DMS53 (cell line): ENCODE results near the gene KCNJ5.

ENCODE experiments used
- DNase-seq: peaks from one replicate; lab custom pipeline; 2025; lab: John Stamatoyannopoulos, UW

Gene KCNJ5

GRCh38 chr11:128890543-128891368 is at the start of gene KCNJ5:
KCNJ5 (plus strand) TSS chr11:128891356; CDS start chr11:128911274, 19,918 bp downstream.
- DNase-seq: peak; percentile 75

- DNase-seq: peak; percentile 78
Measured at GRCh38 chr11:128841461-128842072, 49.6 kb upstream of the KCNJ5 start.

GRCh38 chr11:128843198-128843785 is 47.9 kb upstream of the KCNJ5 start:
- peak; percentile 42 for DNase-seq

- DNase-seq: no peak
Measured at GRCh38 chr11:128845334-128845780, 45.8 kb upstream of the KCNJ5 start.

- no peak for DNase-seq
Measured at GRCh38 chr11:128846985-128847384, 44.2 kb upstream of the KCNJ5 start.

GRCh38 chr11:128848815-128849455 is 42.2 kb upstream of the KCNJ5 start:
- peak; percentile 79 for DNase-seq

DNA sequence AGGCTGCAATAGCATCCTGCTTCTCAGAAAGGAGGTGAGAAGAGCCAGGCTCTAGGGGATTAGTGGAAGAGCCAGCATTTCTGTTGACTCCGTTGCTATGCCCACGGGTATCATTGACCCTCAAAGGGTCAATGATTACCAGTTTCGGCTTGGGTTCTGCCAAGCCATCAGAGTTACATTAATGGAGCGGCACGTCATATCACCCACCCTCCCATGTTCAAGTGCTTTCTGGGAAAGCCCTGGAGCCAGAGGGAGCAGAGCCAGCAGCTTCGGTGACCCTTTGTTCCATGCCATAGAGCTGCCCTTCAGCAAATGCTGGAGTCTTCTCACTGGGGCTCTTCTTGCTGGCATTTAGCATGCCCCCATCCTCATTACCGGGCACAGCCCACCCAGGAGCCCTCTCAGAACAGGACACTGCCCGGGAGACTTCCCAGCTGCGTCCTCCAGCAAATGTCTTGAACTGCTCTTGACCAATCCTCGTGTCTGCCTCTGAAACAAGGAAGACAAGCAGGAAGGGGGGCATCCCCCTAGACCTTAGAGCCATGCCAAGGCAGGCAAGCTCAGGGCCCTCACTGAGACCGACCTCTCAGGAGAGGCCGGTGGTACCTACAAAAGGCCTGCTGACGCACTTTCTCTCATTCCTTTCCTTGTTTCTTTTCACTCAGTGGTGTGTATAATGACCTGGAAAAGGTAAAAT is 38.7 kb upstream of the KCNJ5 start:
- peak; percentile 9 for DNase-seq

GRCh38 chr11:128853559-128853958 is 37.6 kb upstream of the KCNJ5 start:
- no peak for DNase-seq

DNA sequence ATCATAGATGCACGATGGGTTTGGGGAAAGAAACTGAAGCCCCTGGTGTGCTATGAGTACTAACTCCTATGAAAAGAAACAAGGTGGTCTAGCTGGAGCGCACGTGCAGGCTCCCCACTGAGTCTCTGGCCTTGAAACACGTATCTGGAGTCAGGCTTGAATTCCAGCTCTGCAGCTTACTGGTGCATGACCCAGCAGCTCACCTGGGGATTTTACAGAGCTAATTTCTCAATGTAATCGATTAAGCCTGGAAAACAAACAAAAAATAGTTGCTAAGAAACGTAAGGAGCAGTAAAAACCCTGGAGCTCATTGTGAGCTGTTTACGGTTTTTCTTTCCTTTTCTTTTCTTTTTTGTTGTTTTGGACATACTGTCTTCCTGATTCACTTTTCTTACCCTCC is 36.3 kb upstream of the KCNJ5 start:
- DNase-seq: no peak

DNA sequence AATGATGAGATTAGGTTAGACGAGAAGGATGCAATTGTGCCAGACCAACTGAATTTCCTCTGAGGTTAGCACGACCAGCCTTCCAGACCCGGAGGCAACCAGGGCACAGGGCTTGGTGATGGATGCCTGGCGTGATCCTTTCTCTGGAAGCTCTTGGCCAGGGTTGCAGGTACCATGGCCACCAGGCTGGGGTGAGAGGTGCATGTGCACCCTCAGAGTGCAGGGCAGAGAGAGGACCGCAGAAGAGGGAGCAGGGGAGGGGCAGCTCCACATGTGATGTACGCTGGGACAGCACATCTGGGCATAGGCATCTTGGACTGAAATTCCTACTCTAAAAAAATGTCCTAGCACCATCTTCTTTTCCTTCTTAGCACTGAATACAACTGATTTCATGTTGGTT is 34.9 kb upstream of the KCNJ5 start:
- DNase-seq: no peak

DNA sequence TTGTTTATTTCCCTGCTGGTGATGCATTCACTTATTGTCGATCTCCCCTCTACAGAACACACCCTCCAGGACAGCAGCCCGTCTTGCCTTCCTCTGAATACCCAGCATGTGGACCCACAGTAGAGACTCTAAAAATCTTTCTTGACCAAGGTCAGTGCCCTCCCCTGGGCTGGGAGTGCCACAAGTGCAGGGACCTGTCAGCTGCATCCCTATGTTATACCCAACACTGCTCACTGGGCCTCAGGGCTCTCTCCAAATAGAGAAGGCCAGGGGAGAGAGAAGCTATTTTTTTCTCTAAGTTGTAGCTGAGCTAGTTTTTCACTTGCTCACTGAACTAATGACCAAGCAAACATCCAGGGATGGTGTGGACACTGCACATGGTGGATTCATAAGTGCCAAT is 33.8 kb upstream of the KCNJ5 start:
- peak; percentile 15 for DNase-seq

DNA sequence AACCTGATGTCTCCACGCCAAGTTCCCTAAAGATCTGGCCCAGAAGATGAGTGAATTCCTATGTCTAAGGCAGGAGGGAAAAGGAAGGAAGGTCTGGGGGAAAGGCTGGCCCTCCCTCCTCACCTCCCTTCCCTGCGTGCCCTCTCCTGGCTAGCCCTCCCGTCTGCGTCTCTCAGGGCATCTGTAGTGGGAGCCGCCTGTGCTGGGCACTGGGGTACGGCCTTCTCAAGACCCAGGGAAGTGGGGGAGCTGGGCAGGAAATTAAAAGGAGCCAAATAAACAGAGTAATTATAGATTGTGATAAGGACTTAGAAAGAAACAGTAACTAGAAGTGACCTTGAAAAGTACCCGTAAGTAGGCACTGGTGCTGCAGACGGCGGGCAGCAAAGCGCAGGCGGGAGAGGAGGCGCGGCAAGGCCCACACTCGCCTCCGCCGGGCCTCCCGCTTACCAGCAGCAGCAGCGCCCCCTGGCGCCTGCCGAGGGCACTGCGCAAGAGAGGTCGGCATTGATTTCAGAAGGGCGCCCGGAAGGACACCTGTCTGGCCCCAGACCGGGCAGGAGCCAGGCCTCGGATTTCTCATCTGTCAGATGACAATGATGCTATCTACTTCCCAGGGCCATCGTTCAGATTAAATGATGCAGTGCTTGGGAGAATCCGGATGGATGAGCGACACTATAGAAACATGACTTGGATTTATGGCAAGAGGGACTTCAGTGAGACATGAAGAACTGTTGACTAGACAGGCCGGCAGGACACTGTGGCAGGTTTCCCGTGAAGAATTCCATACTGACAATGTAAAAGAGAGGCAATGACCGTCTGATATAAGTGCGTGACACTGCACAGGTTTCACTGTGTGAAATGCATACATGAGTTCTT is 31.4 kb upstream of the KCNJ5 start:
- DNase-seq: peak; percentile 88

DNA sequence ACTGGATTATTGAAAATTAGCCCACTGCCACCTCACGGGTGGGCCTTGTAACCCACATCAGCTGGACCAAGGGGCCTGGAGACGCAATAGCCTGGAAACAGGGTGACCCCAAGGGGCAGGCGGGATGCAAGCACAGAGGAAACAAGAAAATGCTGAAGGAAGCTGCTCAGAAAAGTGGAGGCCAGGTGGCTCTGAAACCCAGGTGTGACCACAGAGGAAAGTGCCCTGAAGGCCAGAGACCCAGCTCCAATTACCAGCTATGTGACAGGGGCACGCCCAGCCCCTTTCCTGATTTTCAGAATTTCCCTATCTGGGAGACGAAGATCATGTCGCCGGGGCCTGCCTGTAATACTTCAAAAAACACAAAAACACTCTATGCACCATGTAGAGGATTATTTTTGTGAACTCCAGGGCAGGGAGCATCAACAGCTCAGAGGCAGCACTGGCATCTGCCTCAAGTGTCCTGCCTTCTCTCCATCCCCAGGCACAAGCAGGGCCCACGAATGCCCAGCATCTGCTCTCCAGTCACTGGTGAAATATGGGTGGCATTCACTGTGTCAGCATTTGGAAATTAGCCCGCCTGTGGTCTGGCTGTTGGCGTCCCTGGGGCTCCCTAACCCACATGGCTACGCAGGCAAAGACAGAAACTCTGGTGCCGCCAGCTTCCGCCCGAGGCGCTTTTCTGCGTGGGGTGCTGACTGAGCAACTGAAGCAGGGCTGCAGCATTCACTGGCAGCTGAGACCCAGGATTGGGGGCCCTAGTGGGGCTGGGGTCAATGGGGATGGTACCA is 30.4 kb upstream of the KCNJ5 start:
- DNase-seq: no peak

DNA sequence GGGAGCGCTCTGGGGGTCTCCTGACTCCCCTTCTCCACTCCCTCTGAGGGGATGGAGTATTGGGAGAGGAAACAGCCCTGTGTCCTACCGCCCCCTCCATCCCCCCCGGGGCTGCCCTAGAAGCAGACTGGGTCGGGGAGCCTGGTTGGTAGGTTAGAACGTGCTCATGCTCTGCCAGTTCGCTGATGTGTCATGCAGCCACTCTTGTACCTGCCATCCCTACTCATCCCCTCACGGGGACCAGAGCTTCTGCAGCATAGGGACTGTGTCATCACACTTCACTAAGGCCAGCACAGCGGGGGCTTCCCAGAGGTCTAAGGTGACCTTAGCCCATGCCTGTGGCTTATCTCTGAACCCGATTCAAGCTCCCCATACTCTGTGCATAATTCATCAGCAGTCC is 28.8 kb upstream of the KCNJ5 start:
- DNase-seq: peak; percentile 17

DNA sequence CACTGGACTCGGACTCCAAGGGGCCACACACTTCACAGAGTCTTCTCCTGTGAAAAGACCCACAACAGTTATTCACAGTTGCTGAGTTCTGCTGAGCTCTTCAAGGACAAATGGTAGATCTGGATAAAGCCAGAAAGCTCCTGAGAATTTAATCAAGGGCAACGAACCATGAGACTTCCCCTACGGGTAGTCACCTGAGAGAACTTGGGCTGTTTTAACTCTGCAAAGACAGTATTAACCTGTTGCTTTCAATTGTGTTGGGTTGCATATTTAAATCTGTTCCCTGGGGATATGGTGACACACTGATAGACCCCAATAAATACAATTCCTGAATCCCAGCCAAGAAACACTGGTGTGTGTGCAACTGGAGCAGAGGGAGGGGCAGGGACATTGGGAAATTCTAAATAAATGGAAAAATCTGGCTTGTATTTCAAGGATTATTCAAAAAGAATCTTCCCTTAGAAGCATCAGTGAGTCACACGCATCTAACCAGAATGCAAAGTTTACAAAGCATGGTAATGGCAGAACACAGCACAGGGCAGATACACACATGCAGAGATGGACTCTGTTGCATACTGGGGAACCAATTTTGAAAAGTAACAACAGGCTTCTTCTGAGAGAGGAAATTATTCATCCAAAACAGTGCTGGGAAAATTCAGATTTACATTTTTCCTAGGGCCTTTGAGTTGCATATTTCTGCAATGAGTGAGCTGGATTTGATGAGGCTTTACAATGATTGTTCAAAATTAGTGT is 28.1 kb upstream of the KCNJ5 start:
- DNase-seq: peak; percentile 54

DNA sequence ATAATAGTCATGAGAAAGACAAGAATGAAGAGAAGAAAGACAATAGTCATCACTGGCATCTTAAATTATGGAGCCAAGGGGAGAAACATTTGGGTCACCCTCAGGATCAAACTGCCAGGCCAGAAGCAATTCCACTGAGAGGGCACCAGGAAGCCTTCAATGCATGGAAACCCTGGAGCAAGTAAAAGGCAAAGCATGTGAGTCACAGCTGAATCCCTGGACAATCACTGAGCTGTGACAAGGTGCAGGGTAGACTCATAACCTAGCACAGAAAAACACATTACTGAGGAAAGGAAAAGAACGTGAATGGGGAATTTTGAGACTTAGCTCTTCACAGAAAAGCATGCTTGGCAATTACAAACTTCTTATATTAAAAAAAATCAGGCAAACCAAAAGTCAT is 25.7 kb upstream of the KCNJ5 start:
- DNase-seq: peak; percentile 54

DNA sequence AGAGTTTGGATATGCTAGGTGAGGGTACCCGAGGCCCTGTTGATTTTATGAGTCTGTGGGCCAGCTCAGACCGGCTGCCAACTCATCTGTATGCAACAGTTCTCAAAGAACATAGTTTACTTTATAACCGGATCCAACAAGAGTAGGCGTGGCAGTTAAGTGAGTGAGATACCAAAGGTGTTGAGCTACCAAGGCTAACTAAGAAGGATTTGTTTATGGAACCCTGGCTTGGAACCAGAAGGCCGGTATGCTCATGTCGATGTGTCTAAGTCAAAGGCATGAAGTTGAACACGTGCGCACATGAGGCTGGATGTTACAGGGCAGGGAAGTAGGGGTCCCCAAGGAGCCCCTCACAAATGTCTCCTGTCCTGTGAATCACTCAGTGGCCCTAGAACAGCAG is 23.9 kb upstream of the KCNJ5 start, which contains the start of gene KCNJ1:
Gene KCNJ1 (minus strand): TSS at position 20 of the 400 bp plus-strand sequence. CDS start 27,053 bp downstream, outside the sequence.
- DNase-seq: peak; percentile 56

DNA sequence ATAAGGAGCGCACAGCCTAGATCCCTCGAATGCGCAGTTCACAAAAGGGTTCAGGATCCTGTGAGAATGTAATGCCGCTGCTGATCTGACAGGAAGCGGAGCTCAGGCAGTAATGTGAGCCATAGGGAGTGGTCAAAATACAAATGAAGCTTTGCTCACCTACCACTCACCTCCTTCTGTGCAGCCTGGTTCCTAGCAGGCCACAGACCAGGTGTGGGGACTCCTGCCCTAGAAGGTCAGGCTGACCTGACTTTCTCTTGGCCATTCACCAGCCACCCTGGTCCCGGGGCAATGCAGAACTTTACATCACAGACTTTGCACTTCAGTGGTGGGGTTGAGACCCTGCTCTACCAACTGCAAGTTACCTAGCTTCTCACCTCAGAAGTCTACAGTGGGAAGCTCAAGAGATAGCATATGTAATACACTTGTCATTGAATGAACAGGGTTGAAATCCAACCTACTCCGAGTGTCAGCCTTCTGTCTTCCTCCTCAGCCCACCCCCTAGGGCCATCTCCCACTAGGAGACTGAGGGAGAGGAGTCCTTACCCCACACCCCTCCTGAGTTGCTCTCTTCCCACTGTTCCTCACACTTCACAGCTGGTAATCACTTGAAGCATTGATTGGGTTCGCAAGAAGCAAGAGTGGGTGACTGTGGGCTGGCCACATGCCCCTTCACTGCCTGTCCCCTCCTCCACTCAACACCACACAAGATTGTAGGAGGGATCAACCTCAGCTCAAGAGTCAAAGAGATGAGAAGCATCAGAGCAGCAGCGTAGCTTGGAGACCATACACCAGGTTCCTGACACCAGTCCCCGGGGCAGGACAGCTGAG is 22.1 kb upstream of the KCNJ5 start:
- peak; percentile 19 for DNase-seq
